Measurements from ENCODE around the gene CTH. TPM values are rescaled to one million over a fixed set of nuclear protein-coding genes. Genes with fewer than 3 reads are reported as not detected.
"Not testable (repeated sequence)": the region's sequence is repeated elsewhere in the genome, so short reads cannot be mapped to it uniquely, and the experiment has no call there.

The CTH gene
- total RNA-seq, 1 experiment from 2014 or later, result 10.6 TPM

GRCh38 chr1:70400335-70400734 lies 10.7 kb upstream of the CTH start:
- no peak for DNase-seq (ENCODE audit: low read depth, low spot score)
- in situ Hi-C loops (cut with HindIII; ENCODE audit: low pct_unique_long_range_greater_than_20kb, low sequenced_read_pairs), result no loop called here

- no peak for DNase-seq (ENCODE audit: low read depth, low spot score)
- in situ Hi-C loops (cut with HindIII; ENCODE audit: low pct_unique_long_range_greater_than_20kb, low sequenced_read_pairs), result no loop called here
These were observed 9.1 kb upstream of the CTH start for GRCh38 chr1:70401974-70402373.

GRCh38 chr1:70403759-70404158 lies 7.3 kb upstream of the CTH start:
- in situ Hi-C loops (cut with HindIII; ENCODE audit: low pct_unique_long_range_greater_than_20kb, low sequenced_read_pairs), result no loop called here
- no peak for DNase-seq (ENCODE audit: low read depth, low spot score)

- in situ Hi-C loops (cut with HindIII; ENCODE audit: low pct_unique_long_range_greater_than_20kb, low sequenced_read_pairs), result no loop called here
These were observed 5.2 kb upstream of the CTH start for GRCh38 chr1:70405780-70406416.

GRCh38 chr1:70409136-70409535 lies 1.9 kb upstream of the CTH start:
- in situ Hi-C loops (cut with HindIII; ENCODE audit: low pct_unique_long_range_greater_than_20kb, low sequenced_read_pairs), result no loop called here

More at GRCh38 chr1:70405780-70406416, 5.2 kb upstream of the CTH start:
- no peak for DNase-seq (ENCODE audit: low read depth, low spot score)

GRCh38 chr1:70411360-70411844 lies 334 bp downstream of the CTH start:
- in situ Hi-C loops (cut with HindIII; ENCODE audit: low pct_unique_long_range_greater_than_20kb, low sequenced_read_pairs), result no loop called here
- DNase-seq (ENCODE audit: low read depth, low spot score), result no peak

More at GRCh38 chr1:70409136-70409535, 1.9 kb upstream of the CTH start:
- DNase-seq (ENCODE audit: low read depth, low spot score), result no peak

GRCh38 chr1:70415882-70416281 lies 4.8 kb downstream of the CTH start:
- in situ Hi-C loops (cut with HindIII; ENCODE audit: low pct_unique_long_range_greater_than_20kb, low sequenced_read_pairs), result no loop called here
- DNase-seq (ENCODE audit: low read depth, low spot score), result no peak

- in situ Hi-C loops (cut with HindIII; ENCODE audit: low pct_unique_long_range_greater_than_20kb, low sequenced_read_pairs); DNase-seq (ENCODE audit: low read depth, low spot score): not testable (repeated sequence)
These were observed 8.1 kb downstream of the CTH start for GRCh38 chr1:70418973-70419734.

- in situ Hi-C loops (cut with HindIII; ENCODE audit: low pct_unique_long_range_greater_than_20kb, low sequenced_read_pairs), result no loop called here
- no peak for DNase-seq (ENCODE audit: low read depth, low spot score)
These were observed 9.3 kb downstream of the CTH start for GRCh38 chr1:70420320-70420719.

GRCh38 chr1:70426154-70427131 lies 15.4 kb downstream of the CTH start:
- no peak for DNase-seq (ENCODE audit: low read depth, low spot score)
- in situ Hi-C loops (cut with HindIII; ENCODE audit: low pct_unique_long_range_greater_than_20kb, low sequenced_read_pairs), result no loop called here

GRCh38 chr1:70427976-70428375 lies 16.9 kb downstream of the CTH start:
- DNase-seq (ENCODE audit: low read depth, low spot score), result no peak
- in situ Hi-C loops (cut with HindIII; ENCODE audit: low pct_unique_long_range_greater_than_20kb, low sequenced_read_pairs), result no loop called here

- in situ Hi-C loops (cut with HindIII; ENCODE audit: low pct_unique_long_range_greater_than_20kb, low sequenced_read_pairs), result no loop called here
- no peak for DNase-seq (ENCODE audit: low read depth, low spot score)
These were observed 18.2 kb downstream of the CTH start for GRCh38 chr1:70429219-70429618.

GRCh38 chr1:70429757-70430156 lies 18.7 kb downstream of the CTH start:
- no peak for DNase-seq (ENCODE audit: low read depth, low spot score)
- in situ Hi-C loops (cut with HindIII; ENCODE audit: low pct_unique_long_range_greater_than_20kb, low sequenced_read_pairs), result no loop called here

- DNase-seq (ENCODE audit: low read depth, low spot score), result no peak
- in situ Hi-C loops (cut with HindIII; ENCODE audit: low pct_unique_long_range_greater_than_20kb, low sequenced_read_pairs), result no loop called here
These were observed 20.2 kb downstream of the CTH start for GRCh38 chr1:70431317-70431716.

GRCh38 chr1:70431874-70432273 lies 20.8 kb downstream of the CTH start:
- in situ Hi-C loops (cut with HindIII; ENCODE audit: low pct_unique_long_range_greater_than_20kb, low sequenced_read_pairs), result no loop called here
- no peak for DNase-seq (ENCODE audit: low read depth, low spot score)

- in situ Hi-C loops (cut with HindIII; ENCODE audit: low pct_unique_long_range_greater_than_20kb, low sequenced_read_pairs), result no loop called here
- no peak for DNase-seq (ENCODE audit: low read depth, low spot score)
These were observed 23.3 kb downstream of the CTH start for GRCh38 chr1:70434253-70434859.

GRCh38 chr1:70436622-70437251 lies 25.7 kb downstream of the CTH start:
- in situ Hi-C loops (cut with HindIII; ENCODE audit: low pct_unique_long_range_greater_than_20kb, low sequenced_read_pairs), result no loop called here

More at GRCh38 chr1:70436622-70437251, 25.7 kb downstream of the CTH start:
- DNase-seq (ENCODE audit: low read depth, low spot score), result peak; percentile 51

Measured in SK-MEL-5 (cell line).